Uterus (tissue), 4 donors: ENCODE measurements around the gene NDUFB2. TPM values are rescaled to one million over a fixed set of nuclear protein-coding genes. Genes with fewer than 3 reads are reported as not detected.

Experiments used
- DNase-seq, 2 donors: peaks; one replicate each; pipeline ENCODE4 v3.0.0-alpha.2; 2019 to 2020
- H3K27ac ChIP-seq, 2 donors: fragments of 200-600 bp; sonication (generic); 1 replicate in 1 of 2; 2 replicates in 1 of 2; pipeline ENCODE4 v1.5.1; 2016 to 2018
- H3K27me3 ChIP-seq, 2 donors: fragments of 200-600 bp; sonication (generic); one replicate each; pipeline ENCODE4 v1.5.1; 2018 to 2019; ENCODE audit warnings: control low read depth in 1 of 2
- H3K36me3 ChIP-seq, 2 donors: fragments of 200-600 bp; sonication (generic); one replicate each; pipeline ENCODE4 v1.5.1; 2019; ENCODE audit warnings: control low read depth in 1 of 2
- H3K4me1 ChIP-seq, 2 donors: fragments of 200-600 bp; sonication (generic); one replicate each; pipeline ENCODE4 v1.5.1; 2018 to 2019; ENCODE audit warnings: control low read depth in 1 of 2
- H3K4me3 ChIP-seq, 2 donors: fragments of 200-600 bp; sonication (generic); 1 replicate in 1 of 2; 2 replicates in 1 of 2; pipeline ENCODE4 v1.5.1; 2018 to 2019; ENCODE audit warnings: mild to moderate bottlenecking in 1 of 2
- H3K9me3 ChIP-seq, 2 donors: fragments of 200-600 bp; sonication (generic); one replicate each; pipeline ENCODE4 v1.5.1; 2019; ENCODE audit warnings: control low read depth in 1 of 2
- POLR2A ChIP-seq, 2 donors: fragments of 450-650 bp; IDR thresholded peaks; one replicate each; pipeline ENCODE4 v1.6.1; 2016; ENCODE audit warnings: antibody characterized with exemption in 2 of 2, mild to moderate bottlenecking in 1 of 2, moderate library complexity in 1 of 2
- intact Hi-C: fragments of 100-400 bp; cut with DNase I; formaldehyde crosslinking; loops from one replicate; pipeline ENCODE4 v1.15.1; 2023; ENCODE audit warnings: low total_unique reads
- total RNA-seq, 4 donors: library from RNA; depleted of rRNA in 3 of 4; stranded (reverse); fragments of >200 nt in 3 of 4; gene quantifications; one replicate each; pipeline versions ENCODE4 v1.1.0 to v1.2.4, GENCODE V29; 2014 to 2023
- TF ChIP-seq, protein P1 (sequence below), 4 experiments: fragments of 200-600 bp in 2 of 4; fragments of 450-650 bp in 2 of 4; sonication (generic) in 2 of 4; IDR thresholded peaks; one replicate each; pipeline ENCODE4 v1.5.1; 2016 to 2019; ENCODE audit warnings: antibody characterized with exemption in 4 of 4, mild to moderate bottlenecking in 2 of 4, moderate library complexity in 1 of 4
- donor health status: DM: yes; HTN: yes; CAD: no.

The NDUFB2 gene
- total RNA-seq, 4 donors from 2014 or later = 29.5 to 349 (median 157) TPM

DNA sequence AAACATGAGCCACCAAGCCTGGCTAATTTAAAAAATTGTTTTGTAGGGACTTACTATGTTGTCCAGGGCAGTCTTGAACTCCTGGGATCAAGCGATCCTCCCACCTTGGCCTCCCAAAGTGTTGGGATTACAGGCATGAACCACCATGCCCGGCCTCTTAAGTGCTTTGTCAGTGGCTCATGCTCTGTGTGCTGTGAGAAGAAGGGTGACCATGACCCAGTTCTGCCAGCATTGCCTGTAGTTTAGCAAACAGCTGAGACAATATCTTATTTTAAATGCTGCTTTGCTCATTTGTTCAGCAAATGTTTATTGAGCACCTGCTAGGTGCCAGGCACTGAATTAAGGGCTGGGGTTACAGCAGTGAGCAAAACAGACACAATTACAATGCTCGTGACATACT is 14.7 kb upstream of the NDUFB2 start:
- Histone ChIP-seq H3K9me3 (no peaks in the 10 kb centered on the region), H3K4me1 (no peaks in the 10 kb centered on the region), H3K36me3 (no peaks in the 10 kb centered on the region), H3K27me3 (no peaks in the 10 kb centered on the region), H3K27ac (no peak overlapping the region), H3K4me3 (no peak overlapping the region)
- DNase-seq = no peak
- TF ChIP-seq, protein P1, sequence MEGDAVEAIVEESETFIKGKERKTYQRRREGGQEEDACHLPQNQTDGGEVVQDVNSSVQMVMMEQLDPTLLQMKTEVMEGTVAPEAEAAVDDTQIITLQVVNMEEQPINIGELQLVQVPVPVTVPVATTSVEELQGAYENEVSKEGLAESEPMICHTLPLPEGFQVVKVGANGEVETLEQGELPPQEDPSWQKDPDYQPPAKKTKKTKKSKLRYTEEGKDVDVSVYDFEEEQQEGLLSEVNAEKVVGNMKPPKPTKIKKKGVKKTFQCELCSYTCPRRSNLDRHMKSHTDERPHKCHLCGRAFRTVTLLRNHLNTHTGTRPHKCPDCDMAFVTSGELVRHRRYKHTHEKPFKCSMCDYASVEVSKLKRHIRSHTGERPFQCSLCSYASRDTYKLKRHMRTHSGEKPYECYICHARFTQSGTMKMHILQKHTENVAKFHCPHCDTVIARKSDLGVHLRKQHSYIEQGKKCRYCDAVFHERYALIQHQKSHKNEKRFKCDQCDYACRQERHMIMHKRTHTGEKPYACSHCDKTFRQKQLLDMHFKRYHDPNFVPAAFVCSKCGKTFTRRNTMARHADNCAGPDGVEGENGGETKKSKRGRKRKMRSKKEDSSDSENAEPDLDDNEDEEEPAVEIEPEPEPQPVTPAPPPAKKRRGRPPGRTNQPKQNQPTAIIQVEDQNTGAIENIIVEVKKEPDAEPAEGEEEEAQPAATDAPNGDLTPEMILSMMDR (IDR thresholded peaks at IDR 0.05) = no peak
- intact Hi-C loops = no loop called here

DNA sequence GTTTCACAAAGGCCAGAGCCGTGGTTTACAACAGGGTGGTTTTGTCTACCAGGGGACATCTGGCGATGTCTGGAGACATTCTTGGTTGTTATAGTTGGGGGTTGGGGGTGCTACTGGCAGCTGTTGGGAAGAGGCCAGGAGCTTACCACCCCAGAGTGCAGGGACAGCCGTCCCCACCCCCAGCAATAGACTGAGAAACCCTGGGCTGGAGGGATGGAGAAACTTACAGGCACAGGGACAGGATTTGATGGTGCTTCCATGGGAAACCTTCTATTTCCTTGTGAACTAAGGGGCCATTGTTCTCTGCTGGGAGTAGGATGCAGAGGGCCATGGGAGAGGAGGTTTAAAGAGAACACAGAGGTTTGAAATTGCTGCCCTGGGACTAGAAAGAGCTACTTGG is 12.9 kb upstream of the NDUFB2 start:
- no peak for DNase-seq
- H3K4me3 ChIP-seq = no peak overlapping the region
- TF ChIP-seq POLR2A (IDR thresholded peaks at IDR 0.05) = no peak
- TF ChIP-seq, protein P1 (IDR thresholded peaks at IDR 0.05) = no peak
- H3K27me3 ChIP-seq = no peaks in the 10 kb centered on the region
- intact Hi-C loops = no loop called here
- no peaks in the 10 kb centered on the region for H3K9me3 ChIP-seq
- H3K27ac ChIP-seq = no peak overlapping the region
- no peaks in the 10 kb centered on the region for H3K4me1 ChIP-seq
- H3K36me3 ChIP-seq = no peaks in the 10 kb centered on the region

DNA sequence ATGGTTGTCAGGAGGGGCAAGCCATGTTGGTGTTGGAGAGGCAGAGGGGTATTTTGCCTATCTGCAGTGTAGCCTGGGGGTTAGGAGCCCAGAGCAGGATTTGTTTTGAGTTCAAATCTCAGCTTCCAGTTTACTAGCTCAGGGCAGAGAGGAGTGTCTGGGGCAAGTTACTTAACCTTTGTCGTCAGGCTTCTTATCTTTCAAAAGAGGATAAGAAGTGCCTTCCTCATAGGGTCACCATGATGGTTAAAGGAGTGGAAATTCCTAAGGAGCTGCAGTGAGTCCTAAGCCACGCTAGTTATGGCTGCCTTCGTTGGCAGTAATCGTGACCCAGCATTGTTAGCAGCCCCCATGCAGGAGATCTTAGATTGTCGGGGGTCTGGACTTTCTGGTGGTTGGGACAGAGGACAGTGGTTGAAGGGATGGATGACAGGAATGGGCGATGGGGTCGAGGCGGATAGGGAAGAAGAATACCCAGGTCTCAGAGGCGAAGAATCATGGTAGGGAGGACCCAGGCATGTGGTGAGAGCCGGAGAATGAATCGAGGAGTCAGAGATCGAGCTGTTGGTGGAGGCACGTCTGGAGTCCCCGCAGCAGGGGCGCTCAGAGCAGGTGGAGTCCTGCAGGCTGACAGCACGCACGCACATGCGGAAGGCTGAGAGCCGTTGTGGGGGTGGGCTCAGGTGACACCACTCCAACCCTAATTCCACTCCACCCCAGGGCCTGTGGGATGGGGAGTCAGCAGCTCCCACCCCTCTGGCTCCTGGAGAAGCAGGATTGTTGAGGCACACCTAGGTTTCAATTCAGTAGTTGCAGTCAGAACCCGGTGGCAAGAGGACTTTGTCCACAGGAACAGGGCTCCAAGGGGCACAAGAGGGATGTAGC is 12.2 kb upstream of the NDUFB2 start:
- Histone ChIP-seq H3K4me3 (no peak overlapping the region), H3K27me3 (no peaks in the 10 kb centered on the region), H3K9me3 (no peaks in the 10 kb centered on the region), H3K4me1 (no peaks in the 10 kb centered on the region), H3K36me3 (no peaks in the 10 kb centered on the region), H3K27ac (no peak overlapping the region)
- TF ChIP-seq, protein P1 (IDR thresholded peaks at IDR 0.05) = no peak
- intact Hi-C loops = no loop called here
- no peak for DNase-seq

GRCh38 chr7:140685407-140686087 is 11.0 kb upstream of the NDUFB2 start:
- Histone ChIP-seq H3K4me3 (no peak overlapping the region), H3K27me3 (no peaks in the 10 kb centered on the region), H3K27ac (no peak overlapping the region), H3K9me3 (no peaks in the 10 kb centered on the region), H3K36me3 (no peaks in the 10 kb centered on the region), H3K4me1 (no peaks in the 10 kb centered on the region)
- intact Hi-C loops = no loop called here
- TF ChIP-seq POLR2A (IDR thresholded peaks at IDR 0.05) = no peak
- TF ChIP-seq, protein P1 (IDR thresholded peaks at IDR 0.05) = no peak
- no peak for DNase-seq

DNA sequence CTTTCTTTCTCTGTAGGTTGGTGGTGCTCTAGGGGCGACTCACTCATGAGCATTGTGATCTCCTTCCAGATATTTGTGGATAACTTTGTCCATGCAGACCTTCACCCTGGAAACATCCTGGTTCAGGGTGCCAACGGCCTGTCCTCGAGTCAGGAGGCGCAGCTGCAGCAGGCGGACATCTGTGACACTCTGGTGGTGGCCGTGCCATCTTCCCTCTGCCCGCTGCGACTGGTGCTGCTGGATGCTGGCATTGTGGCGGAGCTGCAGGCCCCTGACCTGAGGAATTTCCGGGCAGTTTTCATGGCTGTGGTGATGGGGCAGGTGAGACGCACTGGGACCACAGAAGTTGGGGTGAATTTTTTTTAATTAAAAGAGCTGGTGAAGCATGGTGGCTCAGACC is 9.6 kb upstream of the NDUFB2 start:
- Histone ChIP-seq H3K4me1 (no peaks in the 10 kb centered on the region), H3K27ac (no peak overlapping the region), H3K4me3 (no peak overlapping the region), H3K9me3 (no peaks in the 10 kb centered on the region), H3K27me3 (no peaks in the 10 kb centered on the region), H3K36me3 (no peaks in the 10 kb centered on the region)
- no peak for DNase-seq
- TF ChIP-seq, protein P1 (IDR thresholded peaks at IDR 0.05) = no peak
- no peak for TF ChIP-seq POLR2A (IDR thresholded peaks at IDR 0.05)
- intact Hi-C loops = no loop called here
